ENCODE results near the gene ADCK1. TPM values are rescaled to one million over a fixed set of nuclear protein-coding genes. Genes with fewer than 3 reads are reported as not detected.

The ADCK1 gene
- polyA plus RNA-seq, 1 experiment = 4.8 TPM

- ChIA-PET POLR2A (no interaction called here), CTCF (no interaction called here)
- no peak for DNase-seq (ENCODE audit: low read depth, low spot score)
- Histone ChIP-seq H3K27ac (ENCODE audit: low read depth, low read length) (no peak overlapping the region), H3K27me3 (ENCODE audit: control insufficient read depth, insufficient read depth, low read length) (no peaks in the 10 kb centered on the region), H3K4me3 (ENCODE audit: low read depth, low read length) (no peak overlapping the region), H3K9me3 (ENCODE audit: control insufficient read depth, insufficient read depth, low read length) (no peaks in the 10 kb centered on the region)
- no peak for TF ChIP-seq CTCF (IDR thresholded peaks at IDR 0.05; ENCODE audit: low read depth, low read length)
Observed at GRCh38 chr14:77964586-77964985, 164.7 kb downstream of the ADCK1 start.

- H3K9me3 ChIP-seq (ENCODE audit: control insufficient read depth, insufficient read depth, low read length) = no peaks in the 10 kb centered on the region
- ChIA-PET POLR2A (no interaction called here), CTCF (no interaction called here)
- no peak overlapping the region for H3K4me3 ChIP-seq (ENCODE audit: low read depth, low read length)
- no peak for TF ChIP-seq CTCF (IDR thresholded peaks at IDR 0.05; ENCODE audit: low read depth, low read length)
- no peak overlapping the region for H3K27ac ChIP-seq (ENCODE audit: low read depth, low read length)
- DNase-seq (ENCODE audit: low read depth, low spot score) = no peak
- no peaks in the 10 kb centered on the region for H3K27me3 ChIP-seq (ENCODE audit: control insufficient read depth, insufficient read depth, low read length)
Observed at GRCh38 chr14:77965050-77965449, 165.1 kb downstream of the ADCK1 start.

GRCh38 chr14:77965919-77966435 is 166.1 kb downstream of the ADCK1 start:
- Histone ChIP-seq H3K27ac (ENCODE audit: low read depth, low read length) (no peak overlapping the region), H3K27me3 (ENCODE audit: control insufficient read depth, insufficient read depth, low read length) (no peaks in the 10 kb centered on the region), H3K9me3 (ENCODE audit: control insufficient read depth, insufficient read depth, low read length) (no peaks in the 10 kb centered on the region), H3K4me3 (ENCODE audit: low read depth, low read length) (peak overlapping the region; percentile 29; the same call in 1 of the 2 replicates)
- CTCF ChIA-PET = no interaction called here
- DNase-seq (ENCODE audit: low read depth, low spot score) = no peak
- POLR2A ChIA-PET = no interaction called here
- TF ChIP-seq CTCF (IDR thresholded peaks at IDR 0.05; ENCODE audit: low read depth, low read length) = no peak

- CTCF ChIA-PET = no interaction called here
- H3K4me3 ChIP-seq (ENCODE audit: low read depth, low read length) = no peak overlapping the region
- no peak for DNase-seq (ENCODE audit: low read depth, low spot score)
- TF ChIP-seq CTCF (IDR thresholded peaks at IDR 0.05; ENCODE audit: low read depth, low read length) = no peak
- POLR2A ChIA-PET = no interaction called here
- H3K9me3 ChIP-seq (ENCODE audit: control insufficient read depth, insufficient read depth, low read length) = no peaks in the 10 kb centered on the region
- H3K27me3 ChIP-seq (ENCODE audit: control insufficient read depth, insufficient read depth, low read length) = no peaks in the 10 kb centered on the region
- no peak overlapping the region for H3K27ac ChIP-seq (ENCODE audit: low read depth, low read length)
Observed at GRCh38 chr14:77967110-77967509, 167.2 kb downstream of the ADCK1 start.

GRCh38 chr14:77970646-77971045 is 170.7 kb downstream of the ADCK1 start:
- Histone ChIP-seq H3K4me3 (ENCODE audit: low read depth, low read length) (no peak overlapping the region), H3K27ac (ENCODE audit: low read depth, low read length) (no peak overlapping the region), H3K9me3 (ENCODE audit: control insufficient read depth, insufficient read depth, low read length) (no peaks in the 10 kb centered on the region), H3K27me3 (ENCODE audit: control insufficient read depth, insufficient read depth, low read length) (no peaks in the 10 kb centered on the region)
- CTCF ChIA-PET = no interaction called here
- no peak for TF ChIP-seq CTCF (IDR thresholded peaks at IDR 0.05; ENCODE audit: low read depth, low read length)
- POLR2A ChIA-PET = no interaction called here
- no peak for DNase-seq (ENCODE audit: low read depth, low spot score)

All from AG04450 (cell line).